ENCODE measurements around the gene KRTAP9-9.
"Not testable (repeated sequence)": the region's sequence is repeated elsewhere in the genome, so short reads cannot be mapped to it uniquely, and the experiment has no call there.

The KRTAP9-9 gene

GRCh38 chr17:41265078-41265477 lies 9.9 kb downstream of the KRTAP9-9 start, which contains the start of gene KRTAP9-6:
KRTAP9-6 (plus strand) TSS chr17:41265378; CDS start chr17:41265378, 0 bp downstream.
- no peak for DNase-seq (ENCODE audit: low spot score)

- peak; percentile 18 for DNase-seq (ENCODE audit: low spot score)
These were observed 12.5 kb downstream of the KRTAP9-9 start for GRCh38 chr17:41267711-41268110.

- not testable (repeated sequence) for DNase-seq (ENCODE audit: low spot score)
These were observed 16.1 kb downstream of the KRTAP9-9 start for GRCh38 chr17:41271323-41271722.

GRCh38 chr17:41271858-41272257 lies 16.7 kb downstream of the KRTAP9-9 start:
- no peak for DNase-seq (ENCODE audit: low spot score)

GRCh38 chr17:41275648-41276190 lies 20.5 kb downstream of the KRTAP9-9 start, which contains the start of gene KRTAP9-7:
KRTAP9-7 (plus strand) TSS chr17:41275698; CDS start chr17:41275698, 0 bp downstream.
- not testable (repeated sequence) for DNase-seq (ENCODE audit: low spot score)

- DNase-seq (ENCODE audit: low spot score): no peak
These were observed 23.2 kb downstream of the KRTAP9-9 start for GRCh38 chr17:41278176-41278955.

- DNase-seq (ENCODE audit: low spot score): peak; percentile 44
These were observed 28.9 kb downstream of the KRTAP9-9 start for GRCh38 chr17:41284043-41284442.

- DNase-seq (ENCODE audit: low spot score): no peak
These were observed 29.4 kb downstream of the KRTAP9-9 start for GRCh38 chr17:41284546-41284945.

DNA sequence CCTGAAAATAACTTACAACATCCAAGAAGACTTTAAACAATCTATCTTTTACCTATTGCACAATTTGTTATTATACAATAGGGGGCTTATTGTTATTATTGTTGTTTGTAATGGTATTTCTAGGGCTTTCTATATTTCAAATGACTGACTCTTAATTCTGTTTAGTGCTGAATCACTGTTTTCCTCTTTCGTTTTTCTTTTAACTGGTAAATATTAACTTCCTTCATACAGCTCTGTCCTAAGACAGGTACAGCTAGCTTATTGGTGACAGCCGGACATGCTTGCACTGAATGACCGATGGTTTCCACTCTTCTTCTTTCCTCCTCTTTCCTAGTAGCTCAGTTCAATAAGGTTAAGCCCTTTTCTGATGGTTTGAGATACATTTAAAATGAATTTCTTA lies 31.9 kb downstream of the KRTAP9-9 start:
- no peak for DNase-seq (ENCODE audit: low spot score)

- DNase-seq (ENCODE audit: low spot score): no peak
These were observed 38.8 kb downstream of the KRTAP9-9 start for GRCh38 chr17:41294016-41294415.

GRCh38 chr17:41296846-41297245 lies 41.7 kb downstream of the KRTAP9-9 start:
- no peak for DNase-seq (ENCODE audit: low spot score)

DNA sequence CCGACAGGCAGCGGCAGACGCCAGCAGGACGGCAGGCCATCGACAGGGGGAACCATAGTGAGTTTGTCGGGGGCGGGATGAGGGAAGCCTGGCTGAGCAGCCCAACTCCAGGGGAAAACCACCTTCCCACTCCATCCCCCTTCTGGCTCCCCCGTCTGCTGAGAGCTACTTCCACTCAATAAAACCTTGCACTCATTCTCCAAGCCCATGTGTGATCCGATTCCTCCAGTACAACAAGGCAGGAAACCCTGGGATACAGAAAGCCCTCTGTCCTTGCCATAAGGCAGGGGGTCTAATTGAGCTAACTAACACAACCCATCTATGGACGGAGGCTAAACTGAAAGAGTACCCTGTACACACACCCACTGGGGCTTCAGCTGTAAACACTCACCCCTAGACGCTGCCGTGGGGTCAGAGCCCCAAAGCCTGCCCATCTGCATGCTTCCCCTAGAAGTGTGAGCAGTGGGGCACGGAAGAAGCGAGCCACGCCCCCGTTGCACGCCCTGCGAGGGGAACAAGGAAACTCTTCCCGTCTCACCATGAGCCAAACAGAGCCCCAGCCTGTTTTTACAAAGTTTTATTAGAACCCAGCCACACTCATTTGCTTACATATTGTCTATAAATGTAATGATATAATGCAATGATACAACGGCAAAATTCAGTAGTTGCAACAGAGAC lies 43.4 kb downstream of the KRTAP9-9 start:
- no peak for DNase-seq (ENCODE audit: low spot score)

DNA sequence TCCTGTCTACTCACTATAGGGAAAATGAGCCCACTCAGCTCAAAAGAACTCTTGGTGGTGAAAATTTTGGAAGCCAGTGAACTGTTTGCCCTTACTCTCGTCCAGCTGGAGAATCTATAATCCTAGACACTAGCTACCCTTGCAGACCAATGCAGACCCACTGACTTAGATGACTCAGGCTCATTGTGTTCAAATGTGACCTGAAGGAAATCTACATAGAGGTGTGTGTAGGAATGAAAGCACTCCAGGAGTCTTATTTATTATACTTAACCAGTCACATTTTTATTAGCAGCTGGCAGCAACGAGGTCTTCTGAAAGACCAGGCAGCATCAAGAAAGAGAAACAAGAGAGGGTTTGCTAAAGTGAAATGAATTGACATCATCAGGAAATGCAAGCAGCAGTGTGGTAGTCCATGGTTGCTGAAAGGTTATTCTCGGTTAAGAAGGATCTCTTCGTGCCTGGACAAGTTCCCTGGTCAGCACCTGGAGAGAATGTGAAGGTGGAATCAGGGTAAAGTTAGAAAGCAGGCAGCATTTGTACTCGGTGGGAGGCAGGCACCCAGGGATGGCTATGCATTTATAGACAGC lies 46.1 kb downstream of the KRTAP9-9 start:
- DNase-seq (ENCODE audit: low spot score): no peak

- no peak for DNase-seq (ENCODE audit: low spot score)
These were observed 47.0 kb downstream of the KRTAP9-9 start, which contains the start of gene KRTAP29-1 for GRCh38 chr17:41301916-41302901. KRTAP29-1 (minus strand) TSS chr17:41302851; CDS start chr17:41302851, 0 bp downstream.

DNA sequence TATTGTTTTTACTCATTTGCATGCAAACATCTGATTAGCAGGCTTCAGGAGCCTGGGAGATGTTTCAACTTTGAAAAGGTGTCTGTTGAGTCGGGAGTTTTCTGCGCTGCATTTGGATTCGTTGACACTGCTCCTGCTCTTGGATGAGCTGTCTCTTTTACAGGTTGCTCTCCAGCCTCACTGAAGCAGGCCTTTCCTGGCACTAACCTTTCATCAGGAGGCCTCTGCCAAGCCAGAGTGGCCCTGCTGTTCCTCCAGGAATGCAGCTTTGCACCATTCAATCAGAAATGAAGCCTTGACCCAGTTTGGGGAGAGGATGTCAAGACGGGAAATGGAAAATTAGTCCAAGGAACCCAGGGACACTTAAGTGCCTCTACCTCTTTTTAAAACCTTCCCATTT lies 47.8 kb downstream of the KRTAP9-9 start:
- no peak for DNase-seq (ENCODE audit: low spot score)

DNA sequence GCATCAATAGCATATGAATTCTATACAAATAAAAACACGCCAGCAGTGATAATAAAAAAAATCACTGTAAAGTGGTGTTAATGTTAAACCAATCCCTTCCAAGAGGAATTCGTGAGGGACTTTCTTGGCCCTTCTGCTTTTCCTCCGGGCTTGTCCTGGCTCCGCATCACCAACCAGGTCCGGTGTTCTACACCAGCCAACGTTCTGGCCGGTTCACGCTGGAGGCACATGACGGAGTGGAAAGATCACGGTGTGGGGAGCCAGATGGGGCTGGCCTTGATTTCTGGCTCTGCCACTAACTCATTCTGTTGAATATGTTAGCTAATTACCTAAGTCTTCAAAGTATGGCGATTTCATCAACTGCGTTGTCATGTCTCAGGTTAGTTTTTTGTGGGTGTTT lies 48.9 kb downstream of the KRTAP9-9 start:
- no peak for DNase-seq (ENCODE audit: low spot score)

Measured in AG20443 (cell line).